GM21515 (cell line): Measurements from ENCODE around the gene KRT23.
"Not testable (repeated sequence)": the region's sequence is repeated elsewhere in the genome, so short reads cannot be mapped to it uniquely, and the experiment has no call there.

Source experiments
- ATAC-seq: cut with Tn5 transposase; IDR thresholded peaks from one replicate; pipeline ENCODE4 v1.9.1; 2021; ENCODE audit not compliant: unreplicated experiment

The KRT23 gene

GRCh38 chr17:40951011-40951622 lies 13.7 kb upstream of the KRT23 start:
- no peak for ATAC-seq

DNA sequence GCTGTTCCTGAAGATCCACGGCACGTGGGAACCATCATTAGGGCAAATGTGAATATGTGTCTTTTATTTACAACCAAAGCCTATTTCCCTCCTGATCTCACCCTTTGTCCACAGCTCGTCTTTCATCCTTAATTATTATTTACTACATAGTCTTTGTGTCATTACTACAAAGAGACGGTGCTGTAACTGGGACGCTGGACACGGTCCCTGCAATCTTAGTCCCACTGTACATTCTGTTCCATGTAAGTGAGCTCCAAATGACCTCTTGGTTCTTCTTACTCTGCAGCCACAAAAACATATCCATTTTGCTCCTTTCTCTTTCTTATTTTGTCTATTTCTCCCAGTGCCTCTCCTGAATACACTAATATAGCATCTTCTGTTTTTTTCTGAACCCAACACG lies 12.7 kb upstream of the KRT23 start:
- ATAC-seq = no peak

GRCh38 chr17:40949418-40949817 lies 12.0 kb upstream of the KRT23 start:
- ATAC-seq = no peak

GRCh38 chr17:40947929-40948328 lies 10.5 kb upstream of the KRT23 start:
- ATAC-seq = no peak

GRCh38 chr17:40945414-40945813 lies 8.0 kb upstream of the KRT23 start:
- ATAC-seq = no peak

- no peak for ATAC-seq
Measured at GRCh38 chr17:40944531-40944930, 7.1 kb upstream of the KRT23 start.

- no peak for ATAC-seq
Measured at GRCh38 chr17:40942553-40942952, 5.1 kb upstream of the KRT23 start.

- no peak for ATAC-seq
Measured at GRCh38 chr17:40940266-40940665, 2.8 kb upstream of the KRT23 start.

- ATAC-seq = no peak
Measured at GRCh38 chr17:40938981-40939380, 1.5 kb upstream of the KRT23 start.

DNA sequence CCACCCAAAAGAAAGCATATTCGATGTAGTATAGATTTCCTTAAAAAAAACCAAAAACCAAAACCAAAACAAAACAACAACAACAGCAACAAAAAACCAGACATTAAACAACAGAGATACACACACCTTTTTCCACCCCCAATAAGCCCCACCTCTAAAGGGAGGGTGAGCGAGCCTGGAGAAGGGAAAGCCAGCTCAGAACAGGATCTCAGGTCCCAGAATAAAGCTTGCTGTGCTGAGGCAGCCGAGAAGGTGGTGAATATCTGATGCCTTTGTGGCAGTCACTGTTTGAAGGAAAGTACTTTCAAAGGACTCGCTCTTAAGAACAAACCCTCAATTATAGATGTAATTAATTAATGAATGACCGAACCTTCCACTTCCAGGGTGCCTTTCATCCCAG lies 470 bp downstream of the KRT23 start:
- no peak for ATAC-seq

GRCh38 chr17:40936437-40936971 lies 942 bp downstream of the KRT23 start:
- ATAC-seq = no peak

GRCh38 chr17:40935624-40936023 lies 1.8 kb downstream of the KRT23 start:
- no peak for ATAC-seq

DNA sequence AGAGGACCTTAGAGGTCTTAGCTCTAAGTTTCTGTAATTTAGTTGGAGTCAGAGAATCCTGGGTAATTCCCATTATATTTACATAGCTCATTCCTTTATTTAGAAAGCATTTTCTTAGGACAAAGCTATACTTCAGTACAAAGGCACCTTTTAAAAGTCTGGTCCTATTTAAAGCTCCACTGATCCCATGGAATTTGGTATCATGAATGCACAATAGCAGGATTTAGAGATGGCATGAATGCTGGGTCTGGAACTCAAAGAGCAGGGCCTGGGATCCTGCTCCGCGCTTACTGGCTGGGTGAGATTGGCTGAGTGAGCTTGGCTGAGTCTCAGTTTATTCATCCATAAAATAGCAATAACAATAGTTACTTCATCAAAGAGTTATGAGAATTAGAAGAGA lies 4.8 kb downstream of the KRT23 start:
- no peak for ATAC-seq

GRCh38 chr17:40931311-40931710 lies 6.1 kb downstream of the KRT23 start:
- no peak for ATAC-seq

- no peak for ATAC-seq
Measured at GRCh38 chr17:40926341-40926740, 11.1 kb downstream of the KRT23 start.

- no peak for ATAC-seq
Measured at GRCh38 chr17:40922239-40922638, 15.2 kb downstream of the KRT23 start.

- ATAC-seq = no peak
Measured at GRCh38 chr17:40921026-40921425, 16.4 kb downstream of the KRT23 start.

GRCh38 chr17:40917116-40917515 lies 20.3 kb downstream of the KRT23 start:
- ATAC-seq = not testable (repeated sequence)

- ATAC-seq = no peak
Measured at GRCh38 chr17:40916366-40916765, 21.1 kb downstream of the KRT23 start.

GRCh38 chr17:40915721-40916256 lies 21.7 kb downstream of the KRT23 start:
- ATAC-seq = no peak

DNA sequence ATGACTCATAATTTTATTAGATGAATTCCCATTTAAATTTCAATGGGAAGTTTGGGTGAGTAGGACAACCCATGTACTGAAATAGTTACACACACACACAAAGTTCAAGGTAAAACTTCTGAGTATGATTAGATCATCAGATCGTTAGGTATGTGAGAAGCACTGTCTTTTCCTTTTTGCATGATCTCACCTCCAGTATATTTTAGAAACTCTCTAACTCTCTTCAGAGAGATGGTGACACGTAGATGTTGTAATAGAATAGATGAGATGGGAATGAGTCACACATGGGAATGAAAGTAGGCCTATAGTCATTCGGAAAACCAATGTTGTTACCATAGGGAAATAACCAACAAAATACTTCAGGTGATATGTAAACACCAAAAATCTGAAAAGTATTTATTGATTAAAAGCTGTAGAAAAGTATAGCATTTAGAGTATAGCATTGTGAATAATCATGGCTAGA lies 22.2 kb downstream of the KRT23 start:
- ATAC-seq = no peak

DNA sequence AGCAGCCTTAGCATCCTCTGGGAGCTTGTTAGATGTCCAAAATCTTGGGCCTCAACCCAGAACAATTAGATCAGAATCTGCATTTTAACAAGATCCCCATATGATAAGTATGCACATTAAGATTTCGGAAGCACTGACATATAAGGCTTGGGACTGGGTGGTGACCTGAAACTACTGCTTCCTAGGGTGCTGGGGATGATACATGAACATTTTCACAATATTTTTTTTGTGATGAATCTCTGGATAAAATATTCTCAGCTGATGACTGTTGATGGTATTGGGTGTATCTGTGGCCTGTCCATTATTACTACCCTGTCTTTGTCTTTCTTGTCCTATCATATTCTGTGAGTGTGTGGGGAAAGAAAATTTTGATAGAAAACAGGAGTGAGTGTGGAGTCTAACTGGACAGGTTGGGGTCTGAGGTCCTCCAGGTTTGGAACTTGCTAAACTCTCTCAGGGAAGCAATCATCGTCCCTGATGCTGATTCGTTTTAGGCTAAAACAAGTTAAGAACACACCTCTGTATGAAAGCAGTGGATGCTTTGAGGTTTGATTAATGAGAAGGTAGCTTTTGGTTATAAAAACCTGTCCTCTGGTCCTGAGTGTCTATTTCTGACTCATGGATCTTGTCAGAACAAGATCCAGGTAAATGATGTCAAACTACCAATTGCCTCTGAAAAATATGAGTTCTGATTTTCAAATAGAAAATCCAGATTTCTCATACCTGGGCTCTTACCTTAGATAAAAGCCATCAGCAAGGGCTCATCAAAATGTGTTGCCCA lies 23.2 kb downstream of the KRT23 start:
- no peak for ATAC-seq
